ENCODE data around the gene ANK3. TPM values are rescaled to one million over a fixed set of nuclear protein-coding genes. Genes with fewer than 3 reads are reported as not detected.

ANK3 gene
- total RNA-seq, 4 donors from 2014 or later, result 34.8 to 91.3 (median 56.7) TPM

DNA sequence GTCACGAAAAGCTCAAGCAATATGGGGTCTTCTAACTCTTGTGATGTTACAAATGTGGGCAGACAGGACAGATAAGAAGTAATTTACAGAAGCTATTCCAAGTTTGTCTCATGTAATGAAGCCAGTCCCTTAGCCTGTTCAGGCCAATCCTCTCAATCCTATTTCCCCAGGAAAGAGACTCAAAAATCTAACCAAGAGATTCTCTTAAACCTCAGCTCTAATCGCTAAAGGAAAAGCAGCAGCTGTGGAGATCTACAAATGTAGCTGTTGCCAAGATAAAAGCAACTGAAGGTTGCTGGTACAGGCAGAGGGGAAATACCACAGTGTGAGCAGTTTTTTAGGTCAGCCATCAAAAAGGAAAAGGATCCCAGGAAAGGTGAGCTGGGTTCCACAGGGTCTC is 39.3 kb downstream of the ANK3 start:
- no peaks in the 10 kb centered on the region for H3K9me3 ChIP-seq
- H3K36me3 ChIP-seq, result no peaks in the 10 kb centered on the region
- no peak overlapping the region for H3K27ac ChIP-seq
- DNase-seq, result no peak
- no peaks in the 10 kb centered on the region for H3K4me1 ChIP-seq
- H3K27me3 ChIP-seq, result no peaks in the 10 kb centered on the region
- no peak overlapping the region for H3K4me3 ChIP-seq
- TF ChIP-seq POLR2A (IDR thresholded peaks at IDR 0.05), result no peak
- TF ChIP-seq, protein P1, sequence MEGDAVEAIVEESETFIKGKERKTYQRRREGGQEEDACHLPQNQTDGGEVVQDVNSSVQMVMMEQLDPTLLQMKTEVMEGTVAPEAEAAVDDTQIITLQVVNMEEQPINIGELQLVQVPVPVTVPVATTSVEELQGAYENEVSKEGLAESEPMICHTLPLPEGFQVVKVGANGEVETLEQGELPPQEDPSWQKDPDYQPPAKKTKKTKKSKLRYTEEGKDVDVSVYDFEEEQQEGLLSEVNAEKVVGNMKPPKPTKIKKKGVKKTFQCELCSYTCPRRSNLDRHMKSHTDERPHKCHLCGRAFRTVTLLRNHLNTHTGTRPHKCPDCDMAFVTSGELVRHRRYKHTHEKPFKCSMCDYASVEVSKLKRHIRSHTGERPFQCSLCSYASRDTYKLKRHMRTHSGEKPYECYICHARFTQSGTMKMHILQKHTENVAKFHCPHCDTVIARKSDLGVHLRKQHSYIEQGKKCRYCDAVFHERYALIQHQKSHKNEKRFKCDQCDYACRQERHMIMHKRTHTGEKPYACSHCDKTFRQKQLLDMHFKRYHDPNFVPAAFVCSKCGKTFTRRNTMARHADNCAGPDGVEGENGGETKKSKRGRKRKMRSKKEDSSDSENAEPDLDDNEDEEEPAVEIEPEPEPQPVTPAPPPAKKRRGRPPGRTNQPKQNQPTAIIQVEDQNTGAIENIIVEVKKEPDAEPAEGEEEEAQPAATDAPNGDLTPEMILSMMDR (IDR thresholded peaks at IDR 0.05), result no peak
- intact Hi-C loops (cut with DNase I; ENCODE audit: low total_unique reads), result no loop called here

DNA sequence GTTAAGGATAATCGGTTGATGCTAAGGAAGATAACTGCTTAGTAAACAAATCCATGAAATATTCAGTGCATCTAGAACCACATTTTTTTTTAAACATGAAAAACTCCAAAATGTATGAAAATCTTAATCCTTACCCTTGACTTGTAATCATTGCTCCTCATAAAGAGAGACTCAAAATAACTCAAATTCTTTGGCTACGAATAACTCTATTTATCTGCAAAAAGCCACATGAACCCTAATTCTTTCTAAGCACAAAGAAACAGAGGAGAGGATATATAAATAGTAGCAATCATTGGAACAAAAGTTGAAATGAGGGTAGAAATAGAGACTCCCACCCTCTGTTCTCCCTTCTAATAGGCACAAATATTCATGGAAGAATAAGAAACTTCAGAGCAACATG is 40.2 kb downstream of the ANK3 start:
- H3K27me3 ChIP-seq, result no peaks in the 10 kb centered on the region
- no peaks in the 10 kb centered on the region for H3K4me1 ChIP-seq
- no peak overlapping the region for H3K4me3 ChIP-seq
- H3K27ac ChIP-seq, result no peak overlapping the region
- TF ChIP-seq POLR2A (IDR thresholded peaks at IDR 0.05), result no peak
- TF ChIP-seq, protein P1 (IDR thresholded peaks at IDR 0.05), result no peak
- DNase-seq, result no peak
- H3K36me3 ChIP-seq, result no peaks in the 10 kb centered on the region
- no peaks in the 10 kb centered on the region for H3K9me3 ChIP-seq
- intact Hi-C loops (cut with DNase I; ENCODE audit: low total_unique reads), result no loop called here

DNA sequence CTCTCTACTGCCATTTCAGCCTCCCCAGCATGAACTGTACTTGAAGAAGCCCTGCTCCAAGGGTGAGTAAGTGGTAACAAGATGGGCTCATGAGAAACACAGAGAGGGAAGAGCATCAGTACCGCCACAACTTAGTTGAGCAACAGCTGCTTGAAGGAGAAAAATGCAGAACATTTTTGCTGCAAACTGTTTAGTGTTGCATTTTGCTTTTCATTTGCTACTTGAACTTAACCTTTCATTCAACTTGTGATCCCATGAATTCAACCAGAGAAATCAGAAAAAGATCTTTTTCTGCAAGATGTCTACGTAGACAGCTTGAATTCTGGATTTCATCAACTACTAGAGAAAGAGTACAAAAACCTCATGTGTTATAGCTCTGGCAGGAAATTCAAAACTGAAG is 40.7 kb downstream of the ANK3 start:
- H3K27me3 ChIP-seq, result no peaks in the 10 kb centered on the region
- intact Hi-C loops (cut with DNase I; ENCODE audit: low total_unique reads), result no loop called here
- TF ChIP-seq, protein P1 (IDR thresholded peaks at IDR 0.05), result no peak
- no peak for TF ChIP-seq POLR2A (IDR thresholded peaks at IDR 0.05)
- no peak overlapping the region for H3K27ac ChIP-seq
- H3K36me3 ChIP-seq, result no peaks in the 10 kb centered on the region
- H3K4me1 ChIP-seq, result no peaks in the 10 kb centered on the region
- no peak overlapping the region for H3K4me3 ChIP-seq
- H3K9me3 ChIP-seq, result no peaks in the 10 kb centered on the region
- no peak for DNase-seq

DNA sequence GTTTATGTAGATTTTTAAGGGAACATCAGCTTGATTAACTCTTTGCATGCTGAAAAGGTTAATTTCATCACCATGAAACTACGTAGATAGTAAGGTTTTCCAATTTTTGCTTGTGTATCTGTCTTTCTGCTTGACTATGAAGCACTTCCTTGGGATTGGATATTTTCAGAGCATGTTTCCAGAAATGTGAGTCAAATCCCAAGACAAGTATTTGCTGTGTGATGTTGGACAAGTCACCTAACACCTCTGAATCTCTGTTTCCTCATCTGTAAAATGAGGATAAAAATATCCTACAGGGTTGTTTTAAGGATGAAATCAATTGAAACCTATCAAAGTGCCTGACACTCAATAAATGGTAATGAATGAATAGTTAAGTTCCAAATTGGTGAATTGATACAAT is 42.4 kb downstream of the ANK3 start:
- H3K27ac ChIP-seq, result no peak overlapping the region
- no peaks in the 10 kb centered on the region for H3K27me3 ChIP-seq
- no peak for TF ChIP-seq POLR2A (IDR thresholded peaks at IDR 0.05)
- intact Hi-C loops (cut with DNase I; ENCODE audit: low total_unique reads), result no loop called here
- no peak overlapping the region for H3K4me3 ChIP-seq
- no peaks in the 10 kb centered on the region for H3K4me1 ChIP-seq
- no peaks in the 10 kb centered on the region for H3K9me3 ChIP-seq
- H3K36me3 ChIP-seq, result no peaks in the 10 kb centered on the region
- DNase-seq, result no peak

DNA sequence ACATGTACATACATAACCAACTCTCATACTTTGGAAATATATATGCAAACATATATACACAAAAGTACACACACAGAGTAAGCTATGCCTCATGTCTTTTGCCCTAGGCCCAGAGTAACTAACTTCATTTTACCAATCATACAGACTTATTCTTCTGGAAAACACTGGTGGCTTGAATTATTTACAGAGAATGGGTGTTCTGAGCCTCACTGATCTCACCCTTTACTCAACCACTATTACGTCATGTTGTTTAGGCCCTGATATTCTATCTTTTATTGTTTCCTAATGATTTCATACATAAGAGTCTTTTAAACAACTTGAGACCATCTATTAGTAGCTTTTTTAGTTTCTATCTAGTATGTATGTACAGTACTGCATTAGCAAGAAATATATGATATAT is 43.0 kb downstream of the ANK3 start:
- Histone ChIP-seq H3K27ac (no peak overlapping the region), H3K27me3 (no peaks in the 10 kb centered on the region), H3K9me3 (no peaks in the 10 kb centered on the region), H3K4me3 (no peak overlapping the region), H3K36me3 (no peaks in the 10 kb centered on the region), H3K4me1 (no peaks in the 10 kb centered on the region)
- TF ChIP-seq, protein P1 (IDR thresholded peaks at IDR 0.05), result no peak
- TF ChIP-seq POLR2A (IDR thresholded peaks at IDR 0.05), result no peak
- intact Hi-C loops (cut with DNase I; ENCODE audit: low total_unique reads), result no loop called here
- DNase-seq, result no peak

DNA sequence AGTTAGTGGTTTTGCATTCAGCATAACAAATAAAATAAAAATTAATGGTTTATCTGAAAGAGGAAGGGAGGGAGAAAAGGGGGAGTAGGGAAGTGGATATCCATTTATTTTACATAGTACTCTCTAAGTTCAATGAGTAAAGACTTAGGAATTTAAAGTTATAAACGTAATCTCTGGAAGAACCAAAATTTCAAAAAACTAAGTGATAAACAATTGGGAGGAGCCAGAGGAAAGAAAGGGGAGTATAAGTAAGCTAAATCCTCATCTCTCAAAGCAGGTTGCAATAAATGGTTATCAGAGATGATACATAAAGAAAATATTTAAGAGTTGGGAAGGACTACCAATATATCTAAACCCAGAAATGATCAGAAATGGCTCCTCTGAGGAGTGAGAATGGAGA is 46.4 kb downstream of the ANK3 start:
- Histone ChIP-seq H3K27ac (no peak overlapping the region), H3K4me1 (no peaks in the 10 kb centered on the region), H3K4me3 (no peak overlapping the region), H3K27me3 (no peaks in the 10 kb centered on the region), H3K9me3 (no peaks in the 10 kb centered on the region), H3K36me3 (no peaks in the 10 kb centered on the region)
- TF ChIP-seq, protein P1 (IDR thresholded peaks at IDR 0.05), result no peak
- TF ChIP-seq POLR2A (IDR thresholded peaks at IDR 0.05), result no peak
- intact Hi-C loops (cut with DNase I; ENCODE audit: low total_unique reads), result no loop called here
- no peak for DNase-seq

Data from uterus (tissue), 4 donors.